Fibroblast of the conjunctiva (primary cell): Measurements from ENCODE around the gene NIP7.
"Not testable (repeated sequence)": the region's sequence is repeated elsewhere in the genome, so short reads cannot be mapped to it uniquely, and the experiment has no call there.

Experiments used
- DNase-seq: peaks from one replicate; pipeline ENCODE4 v3.0.0-alpha.2; 2010; ENCODE audit warnings: low read depth

NIP7 gene

DNA sequence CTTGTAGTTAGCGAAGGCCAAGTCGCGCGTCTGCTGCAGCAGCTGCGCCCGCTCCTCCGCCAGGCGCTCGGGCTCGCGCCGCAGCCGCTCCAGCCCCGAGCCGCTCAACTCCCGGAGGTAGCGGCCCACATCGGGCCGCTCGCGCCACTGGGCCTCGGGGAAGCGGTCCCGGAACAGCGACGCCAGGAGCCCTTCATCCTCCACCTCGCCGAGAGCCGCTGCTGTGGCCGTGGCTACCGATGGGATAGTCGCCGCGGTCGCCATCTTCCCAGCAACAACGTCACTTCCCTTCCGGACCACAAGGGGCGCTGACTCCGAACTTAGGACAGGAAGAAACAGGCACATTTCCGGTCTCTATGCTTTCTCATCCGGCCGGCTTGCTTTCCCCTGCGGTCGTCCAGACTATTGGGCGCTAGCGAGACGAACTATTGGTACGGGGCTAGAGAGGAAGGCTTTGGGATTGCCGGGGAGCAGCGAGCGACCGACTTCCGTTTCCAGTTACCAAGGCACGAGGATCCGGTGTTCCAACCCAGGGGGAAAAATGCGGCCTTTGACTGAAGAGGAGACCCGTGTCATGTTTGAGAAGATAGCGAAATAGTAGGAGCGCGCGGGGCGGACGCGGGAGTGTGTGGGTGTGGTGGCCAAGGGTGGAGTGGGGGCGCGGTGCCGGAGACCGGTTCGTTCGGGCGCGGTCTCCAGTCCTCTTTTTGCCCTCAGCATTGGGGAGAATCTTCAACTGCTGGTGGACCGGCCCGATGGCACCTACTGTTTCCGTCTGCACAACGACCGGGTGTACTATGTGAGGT, at the start of gene NIP7, which contains the start of gene COG8:
TSS of gene NIP7 (plus strand) at position 484 of the 806 bp plus-strand sequence. CDS start at position 542, 58 bp downstream.
TSS of gene COG8 (minus strand) at position 276 of the 806 bp plus-strand sequence. CDS start at position 264, 12 bp downstream.
- DNase-seq, result peak; percentile 97

DNA sequence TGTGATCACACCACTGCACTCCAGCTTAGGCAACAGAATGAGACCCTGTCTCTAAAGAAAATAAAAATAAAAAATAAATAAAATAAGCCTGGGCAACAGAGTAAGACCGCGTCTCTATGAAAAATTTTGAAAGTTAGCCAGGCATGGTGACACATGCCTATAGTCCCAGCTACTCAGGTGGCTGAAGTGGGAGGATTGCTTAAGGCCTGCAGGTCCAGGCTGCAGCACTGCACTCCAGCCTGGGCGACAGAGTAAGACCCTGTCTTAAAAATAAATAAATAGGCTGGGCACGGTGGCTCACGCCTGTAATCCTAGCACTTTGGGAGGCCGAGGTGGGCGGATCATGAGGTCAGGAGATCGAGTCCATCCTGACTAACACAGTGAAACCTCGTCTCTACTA, 47.9 kb upstream of the NIP7 start:
- DNase-seq, result not testable (repeated sequence)

DNA sequence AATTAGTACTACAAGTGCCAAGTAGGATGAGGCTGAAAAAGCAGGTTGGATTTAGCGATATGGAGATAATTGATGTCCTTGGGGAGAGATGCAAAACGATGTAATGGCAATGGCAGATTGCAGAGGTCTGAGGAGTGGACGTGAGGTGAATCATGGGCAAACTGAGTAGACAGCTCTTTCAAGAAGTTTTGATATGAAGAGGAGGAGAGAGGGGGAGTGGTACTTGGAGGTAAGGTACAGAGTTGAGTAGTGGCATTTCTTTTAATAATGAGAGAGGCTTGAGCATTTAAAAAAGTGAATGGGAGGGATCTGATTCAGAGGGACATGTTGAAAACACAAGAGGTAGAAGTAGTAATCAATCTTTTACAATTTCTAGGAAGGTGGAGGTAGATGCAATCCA, 46.2 kb upstream of the NIP7 start:
- no peak for DNase-seq

DNA sequence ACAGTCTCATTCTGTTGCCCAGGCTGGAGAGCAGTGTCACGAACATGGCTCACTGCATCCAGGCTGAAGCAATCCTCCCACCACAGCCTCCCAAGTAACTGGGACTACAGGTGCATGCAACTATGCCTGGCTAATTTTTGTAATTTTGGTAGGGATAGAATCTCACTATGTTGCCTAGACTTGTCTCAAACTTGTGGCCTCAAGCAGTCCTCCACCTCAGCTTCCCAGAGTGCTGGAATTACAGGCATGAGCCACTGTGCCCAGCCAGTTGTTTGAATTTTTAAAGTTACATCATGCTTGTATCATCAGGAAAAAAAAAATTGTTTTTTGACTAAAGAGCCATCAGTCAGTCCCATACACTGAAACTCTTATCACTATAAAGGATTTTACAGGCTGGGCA, 45.5 kb upstream of the NIP7 start:
- no peak for DNase-seq

DNA sequence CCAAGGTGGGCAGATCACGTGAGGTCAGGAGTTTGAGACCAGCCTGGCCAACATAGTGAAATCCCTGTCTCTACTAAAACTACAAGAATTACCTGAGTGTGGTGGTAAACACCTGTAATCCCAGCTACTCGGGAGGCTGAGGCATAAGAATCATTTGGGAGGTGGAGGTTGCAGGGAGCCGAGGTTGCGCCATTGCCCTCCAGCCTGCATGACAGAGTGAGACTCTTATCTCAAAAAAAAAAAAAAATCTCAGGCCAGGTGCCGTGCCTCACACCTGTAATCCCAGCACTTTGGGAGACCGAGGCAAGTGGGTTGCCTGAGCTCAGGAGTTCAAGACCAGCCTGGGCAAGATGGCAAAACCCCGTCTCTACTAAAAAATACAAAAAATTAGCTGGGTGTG, 42.8 kb upstream of the NIP7 start:
- not testable (repeated sequence) for DNase-seq

DNA sequence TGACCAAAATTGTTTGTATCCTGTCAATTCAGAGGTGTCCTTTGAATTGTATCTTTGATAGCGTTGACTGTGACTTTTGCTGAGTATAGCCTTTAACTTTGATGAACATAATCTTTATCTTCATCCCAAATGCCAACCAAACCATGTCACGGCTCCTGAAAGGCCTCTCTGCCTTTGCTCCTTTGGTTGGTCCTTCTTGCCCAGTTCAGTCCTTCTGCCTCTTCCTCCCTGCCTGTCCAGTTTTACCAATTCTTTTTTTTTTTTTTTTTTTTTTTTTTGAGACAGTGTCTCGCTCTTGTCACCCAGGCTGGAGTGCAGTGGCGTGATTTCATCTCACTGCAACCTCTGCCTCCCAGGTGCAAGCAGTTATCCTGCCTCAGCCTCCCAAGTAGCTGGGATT, 41.3 kb upstream of the NIP7 start:
- no peak for DNase-seq

DNA sequence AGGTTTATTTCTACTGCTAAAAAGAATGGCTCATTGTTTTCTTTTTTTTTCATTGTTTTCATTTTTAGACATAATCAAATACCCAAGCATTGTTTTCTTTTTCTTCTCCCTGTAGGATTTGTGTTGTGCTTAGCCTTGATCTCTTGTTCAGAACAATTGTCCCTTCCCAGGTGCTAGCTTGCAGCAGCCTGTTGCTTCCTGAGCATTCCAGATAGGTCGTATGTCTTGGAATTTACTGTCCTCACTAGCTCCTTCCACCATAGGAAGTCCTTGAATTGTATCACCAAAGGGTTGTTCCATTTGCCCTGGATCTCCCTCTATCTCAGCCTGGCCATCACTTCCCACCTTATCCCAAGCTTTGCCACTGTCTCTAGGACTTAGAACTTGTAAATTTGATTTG, 38.4 kb upstream of the NIP7 start:
- DNase-seq, result no peak

DNA sequence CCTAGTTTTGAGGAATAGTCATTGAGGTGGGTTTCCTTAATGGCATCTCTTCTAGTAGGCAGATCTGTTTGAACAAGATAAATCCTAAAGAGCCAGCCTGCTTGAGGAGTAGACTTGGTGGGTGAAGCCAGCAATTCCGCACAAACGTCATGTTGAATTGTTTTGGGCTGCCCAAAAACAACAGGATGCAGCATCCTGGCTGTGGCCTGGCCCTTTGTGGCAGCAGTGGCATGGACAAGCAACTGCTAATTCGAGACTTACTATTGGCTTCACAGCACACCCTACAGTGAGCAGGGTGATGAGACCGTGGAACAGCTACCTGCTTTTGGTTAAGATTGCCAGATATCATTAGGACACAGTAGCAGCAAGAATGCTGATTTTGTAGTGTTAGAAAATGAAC, 37.7 kb upstream of the NIP7 start:
- DNase-seq, result no peak

DNA sequence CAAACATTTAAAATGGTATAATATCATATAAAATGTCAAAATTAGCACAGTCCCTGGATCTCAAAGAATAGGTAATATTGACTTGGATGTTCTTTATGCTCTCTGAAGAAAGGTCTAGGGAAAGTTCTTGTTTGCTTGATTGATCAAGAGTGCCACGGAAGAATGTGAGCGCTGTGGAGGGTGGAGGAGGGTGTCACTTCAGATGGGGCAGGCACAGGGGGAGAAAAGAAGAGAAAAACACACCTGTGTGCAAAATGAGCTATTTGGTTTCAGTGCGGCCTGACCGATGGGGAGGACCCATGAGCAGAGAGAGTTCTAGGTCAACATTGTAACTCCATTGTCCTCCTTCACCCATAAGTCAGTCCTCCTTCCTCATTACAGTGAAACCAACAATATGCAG, 37.3 kb upstream of the NIP7 start:
- no peak for DNase-seq

DNA sequence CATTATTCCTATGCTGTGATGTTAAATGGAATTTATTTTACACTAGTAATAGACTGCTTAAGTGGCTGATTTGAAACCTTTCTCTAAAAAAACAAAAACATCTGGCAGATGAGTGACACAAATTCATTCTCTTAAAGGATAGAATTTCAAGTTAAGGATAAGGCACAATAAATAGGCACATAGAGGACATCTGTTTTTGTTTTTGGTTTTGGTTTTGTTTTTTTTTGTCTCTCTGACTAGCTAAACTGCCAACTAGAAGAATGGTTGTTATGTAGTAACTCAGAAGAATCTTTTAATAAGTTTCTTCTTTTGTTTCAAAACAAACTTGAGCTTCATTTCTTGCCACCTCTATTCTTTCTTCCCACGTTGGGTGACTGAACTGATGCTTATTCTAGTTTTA, 33.5 kb upstream of the NIP7 start:
- DNase-seq, result no peak

DNA sequence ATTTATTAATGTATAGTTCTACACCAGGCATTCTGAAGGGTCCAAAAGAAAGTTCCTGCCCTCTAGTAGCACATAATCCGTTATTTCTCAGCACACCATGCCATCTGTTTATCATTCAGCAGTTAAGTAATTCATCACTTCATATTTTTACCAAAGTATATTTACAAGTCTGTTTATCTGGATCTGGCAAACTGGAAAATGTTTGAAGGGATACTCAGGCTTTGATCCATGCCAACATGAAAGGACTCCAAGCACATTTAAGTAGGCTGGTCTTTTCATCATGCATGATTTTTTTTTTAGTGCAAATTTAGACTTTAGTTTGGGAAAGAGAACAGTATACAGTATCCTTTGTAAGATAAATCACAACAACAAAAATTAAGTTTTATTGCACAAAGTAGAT, 32.5 kb upstream of the NIP7 start:
- no peak for DNase-seq

DNA sequence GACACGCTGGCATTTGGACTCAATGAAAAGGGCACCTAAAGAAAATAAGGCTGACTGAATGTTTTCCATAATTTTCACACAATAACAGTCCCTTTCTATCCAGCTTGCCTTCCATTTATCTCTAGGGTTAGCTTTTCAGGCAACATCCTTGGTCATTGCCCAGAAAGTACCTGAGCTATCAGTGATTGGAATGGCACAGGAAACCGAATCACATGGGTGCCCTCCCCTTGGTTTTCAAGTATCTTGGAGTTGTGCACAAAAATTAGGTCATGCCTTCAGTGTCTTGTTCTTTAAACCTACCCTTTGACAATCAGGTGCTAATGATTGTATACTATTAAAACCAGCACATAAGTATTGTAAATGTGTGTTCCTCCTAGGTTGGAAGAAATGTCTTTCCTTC, 31.7 kb upstream of the NIP7 start:
- no peak for DNase-seq

DNA sequence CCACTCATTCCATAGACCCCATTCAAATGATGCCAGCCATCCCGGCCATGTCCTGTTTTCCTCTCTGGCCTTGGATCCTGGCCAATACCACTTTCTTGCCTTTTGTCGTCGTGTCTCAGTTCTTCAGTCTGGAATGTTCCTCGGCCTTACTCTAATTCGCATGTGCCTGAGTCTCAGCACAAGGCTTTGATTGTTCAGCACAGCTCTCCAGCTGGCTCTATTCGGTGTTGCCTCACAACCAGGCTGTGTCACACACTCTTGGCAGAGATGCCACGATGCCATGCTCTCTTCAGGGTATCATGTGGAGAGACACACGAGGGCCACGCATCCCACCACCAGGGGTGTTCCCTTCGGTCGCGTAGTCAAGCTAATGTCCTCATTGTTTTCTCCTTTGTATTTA, 30.3 kb upstream of the NIP7 start:
- DNase-seq, result no peak

DNA sequence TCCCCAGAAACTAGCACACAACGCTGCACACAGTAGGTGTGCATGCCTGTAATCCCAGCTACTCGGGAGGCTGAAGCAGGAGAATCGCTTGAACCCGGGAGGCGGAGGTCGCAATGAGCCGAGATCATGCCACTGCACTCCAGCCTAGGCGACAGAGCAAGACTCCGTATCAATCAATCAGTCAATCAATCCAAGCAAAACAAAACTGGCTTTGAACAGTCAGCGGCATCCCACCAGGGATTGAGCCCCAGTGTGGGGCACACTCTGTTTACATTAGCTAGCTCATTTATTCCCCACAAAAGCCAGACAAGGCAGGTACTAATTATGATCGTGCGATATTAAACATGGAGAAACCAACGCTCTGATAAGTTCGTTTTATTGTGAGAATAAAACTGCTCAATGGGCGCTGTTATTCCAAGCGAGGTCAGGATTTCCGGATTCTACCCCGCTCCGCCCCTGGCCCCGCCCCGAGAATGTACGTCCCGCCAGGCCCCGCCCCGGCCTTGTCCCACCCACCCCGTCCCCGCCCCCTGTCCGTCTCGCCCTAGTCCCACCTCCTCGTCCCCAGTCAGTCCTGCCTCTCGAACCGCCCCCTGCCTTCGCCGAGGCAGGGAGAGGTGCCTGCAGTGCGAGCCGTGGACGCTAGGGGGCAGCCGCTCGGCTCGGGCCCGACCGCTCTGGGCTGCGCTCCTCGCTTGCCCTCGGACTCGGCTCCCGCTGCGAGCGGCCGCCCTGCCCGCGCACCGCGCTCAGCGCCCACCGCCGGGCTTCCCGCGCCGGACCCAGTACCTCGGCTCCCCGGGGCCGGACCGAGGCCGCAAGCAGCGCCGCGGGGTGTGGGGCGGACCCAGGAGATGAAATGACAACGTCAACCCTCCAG, 28.7 kb upstream of the NIP7 start, which contains the start of gene VPS4A:
TSS of gene VPS4A (plus strand) at position 698 of the 880 bp plus-strand sequence. CDS start at position 860, 162 bp downstream.
- DNase-seq, result peak; percentile 96

DNA sequence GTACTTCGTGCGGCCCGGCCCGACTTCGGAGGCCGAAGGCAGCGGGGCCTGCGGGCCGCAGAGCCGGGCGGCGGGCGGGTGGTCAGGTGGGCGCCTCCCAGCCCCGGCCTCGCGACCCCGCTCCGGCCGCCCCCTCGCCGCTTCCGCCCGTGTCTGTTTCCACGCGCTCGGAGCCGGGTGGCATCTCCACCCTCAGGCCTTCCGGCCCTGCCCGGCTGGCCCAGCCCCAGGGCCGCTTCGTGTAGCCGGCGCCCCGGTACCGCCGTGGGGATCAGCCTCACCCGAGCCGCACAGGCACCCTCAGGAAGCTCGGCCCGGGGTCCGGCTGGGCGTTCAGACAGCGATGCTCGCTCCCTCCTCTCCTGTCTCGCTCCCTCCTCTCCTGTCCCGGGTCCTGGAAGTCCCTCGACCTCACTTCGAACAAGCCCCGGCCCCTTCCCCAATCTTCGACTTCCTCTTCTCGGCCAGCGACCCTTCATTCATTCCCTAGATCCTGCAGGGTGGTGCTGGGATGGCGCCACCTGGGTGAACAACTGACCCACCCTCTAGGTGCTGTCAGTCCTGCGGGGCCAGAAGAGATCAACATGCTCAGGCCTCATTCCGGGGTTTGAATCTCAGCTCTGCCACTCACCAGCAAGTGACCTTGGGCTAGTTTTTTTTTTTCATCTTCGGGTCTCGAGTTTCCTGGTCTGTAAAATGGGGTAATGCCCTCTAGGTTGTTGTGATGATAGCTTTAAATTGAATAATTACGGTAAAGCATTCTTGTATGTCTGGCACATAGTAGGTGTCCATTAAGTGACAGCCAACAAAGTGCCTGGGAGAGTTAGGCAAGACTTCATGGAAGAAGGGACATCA, 27.8 kb upstream of the NIP7 start:
- DNase-seq, result no peak

DNA sequence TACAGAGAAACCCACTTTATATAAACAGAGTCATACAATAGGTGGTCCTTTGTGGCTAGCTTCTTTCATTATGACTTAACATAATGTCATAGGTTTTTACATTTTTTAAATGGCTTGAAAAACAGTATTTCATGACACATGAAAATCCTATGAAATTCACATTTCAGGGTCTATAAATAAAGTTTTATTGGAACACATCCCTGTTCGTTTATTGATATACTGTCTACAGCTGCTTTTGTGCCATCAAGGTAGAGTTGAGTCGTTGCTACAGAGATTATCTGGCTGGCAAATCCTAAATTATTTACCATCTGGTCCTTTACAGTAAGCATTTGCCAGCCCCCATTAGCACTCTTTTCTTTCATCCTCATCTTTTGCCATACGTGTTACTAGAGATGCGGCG, 26.1 kb upstream of the NIP7 start:
- no peak for DNase-seq

DNA sequence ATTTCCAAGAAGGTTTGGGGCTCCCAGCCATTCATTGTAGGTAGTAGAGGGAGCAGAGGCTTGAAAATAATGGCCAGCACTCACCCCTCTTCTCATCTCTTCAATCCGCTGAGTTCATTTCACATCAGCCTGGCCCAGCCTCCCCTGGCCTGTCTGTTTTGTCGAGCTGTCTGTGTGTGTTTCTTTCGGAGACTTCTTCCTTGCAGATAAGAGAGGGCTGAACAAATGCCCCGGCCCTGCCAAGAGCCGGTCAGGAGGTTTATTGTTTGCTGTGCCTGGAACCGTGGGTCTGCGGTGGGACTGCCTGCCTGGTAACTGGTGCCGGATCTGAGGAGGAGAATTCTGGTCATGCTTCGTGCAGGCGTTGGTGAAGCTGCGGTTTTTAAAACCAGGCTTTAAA, 25.0 kb upstream of the NIP7 start:
- no peak for DNase-seq

DNA sequence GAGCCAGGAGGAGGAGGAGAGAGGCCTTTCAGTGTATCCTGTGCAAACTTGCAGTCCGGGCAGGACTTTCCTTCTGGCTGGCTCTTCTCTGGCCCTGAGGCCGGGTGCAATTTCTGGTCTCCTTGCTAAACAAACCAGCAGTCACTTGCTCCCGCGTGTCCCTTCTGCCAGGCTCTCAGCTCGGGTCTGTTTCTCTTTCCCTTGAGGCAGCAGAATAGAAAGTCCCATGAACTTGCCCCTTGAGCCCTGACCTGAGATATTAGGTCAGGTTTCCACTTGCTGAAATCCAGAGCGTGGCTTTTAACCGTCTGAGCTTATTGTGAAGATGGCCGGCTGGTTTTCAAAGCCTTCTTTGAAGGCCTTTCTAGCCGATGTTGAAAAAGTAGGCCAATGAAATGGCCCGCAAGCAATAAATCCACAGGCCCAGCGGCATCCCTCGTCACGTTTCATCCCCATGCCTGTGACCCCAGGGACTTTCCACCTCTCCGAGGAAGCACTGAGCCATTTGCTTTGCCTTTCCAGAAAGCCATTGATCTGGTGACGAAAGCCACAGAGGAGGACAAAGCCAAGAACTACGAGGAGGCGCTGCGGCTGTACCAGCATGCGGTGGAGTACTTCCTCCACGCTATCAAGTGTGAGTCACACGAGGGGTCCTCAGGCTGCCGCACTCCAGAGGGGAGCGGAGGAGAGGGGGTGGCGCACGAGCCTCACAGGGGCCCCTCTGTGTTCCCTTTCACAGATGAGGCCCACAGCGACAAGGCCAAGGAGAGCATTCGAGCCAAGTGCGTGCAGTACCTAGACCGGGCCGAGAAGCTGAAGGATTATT, 23.9 kb upstream of the NIP7 start:
- DNase-seq, result no peak

DNA sequence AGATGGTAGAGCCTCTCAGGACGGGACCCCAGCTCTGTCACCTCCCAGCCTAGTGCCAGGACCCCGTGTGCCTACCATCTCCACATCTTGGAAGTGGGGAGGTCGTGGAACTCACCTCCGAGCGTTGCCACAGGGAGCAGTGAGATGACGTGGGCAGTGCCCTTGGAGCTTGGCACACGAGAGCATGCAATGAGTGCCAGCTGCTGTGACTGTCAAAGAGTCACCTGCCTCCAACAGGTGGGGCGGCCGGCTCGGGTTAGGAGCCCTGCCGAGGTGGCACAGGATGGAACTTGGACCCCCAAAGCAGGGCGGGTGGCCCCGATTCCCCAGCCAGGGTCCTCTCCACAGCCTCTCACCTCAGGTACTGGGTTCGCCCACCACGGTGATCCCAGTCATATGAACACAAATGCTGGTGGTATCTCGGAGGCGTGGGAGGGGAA, 23.0 kb upstream of the NIP7 start:
- no peak for DNase-seq

DNA sequence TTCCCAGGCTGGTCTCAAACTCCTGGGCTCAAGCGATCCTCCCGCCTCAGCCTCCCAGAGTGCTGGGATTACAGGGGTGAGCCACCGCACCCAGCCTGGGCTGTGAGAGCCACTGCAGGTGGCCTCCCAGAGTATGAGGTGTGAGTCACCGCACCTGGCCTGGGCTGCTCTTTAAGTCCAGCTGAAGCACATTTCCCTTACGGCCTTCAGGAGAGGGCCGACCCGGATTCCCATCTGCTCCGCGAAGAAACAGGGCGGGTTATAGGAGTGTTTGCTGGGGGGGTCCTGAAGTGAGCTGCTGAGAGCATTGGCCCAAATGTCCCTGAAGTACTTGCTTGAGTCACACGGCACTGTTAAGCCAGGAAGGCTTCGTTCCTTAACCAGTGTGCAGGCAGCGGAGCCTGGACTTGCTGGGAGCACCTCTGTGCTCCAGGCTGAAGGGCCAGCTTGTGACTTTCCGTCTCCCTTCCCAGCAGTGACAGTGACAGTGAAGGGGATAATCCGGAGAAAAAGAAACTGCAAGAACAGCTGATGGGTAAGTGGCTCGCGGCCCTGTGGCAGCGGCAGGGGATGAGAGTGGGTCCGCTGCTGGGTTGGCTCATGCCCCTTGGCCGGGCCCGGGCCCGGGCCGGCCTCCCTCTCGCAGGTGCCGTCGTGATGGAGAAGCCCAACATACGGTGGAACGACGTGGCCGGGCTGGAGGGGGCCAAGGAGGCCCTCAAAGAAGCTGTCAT, 21.2 kb upstream of the NIP7 start:
- no peak for DNase-seq
